ENCODE results near the gene MED13L. TPM values are rescaled to one million over a fixed set of nuclear protein-coding genes. Genes with fewer than 3 reads are reported as not detected.

Gene MED13L
- total RNA-seq, 4 donors from 2014 or later: 158 to 247 (median 166) TPM

DNA sequence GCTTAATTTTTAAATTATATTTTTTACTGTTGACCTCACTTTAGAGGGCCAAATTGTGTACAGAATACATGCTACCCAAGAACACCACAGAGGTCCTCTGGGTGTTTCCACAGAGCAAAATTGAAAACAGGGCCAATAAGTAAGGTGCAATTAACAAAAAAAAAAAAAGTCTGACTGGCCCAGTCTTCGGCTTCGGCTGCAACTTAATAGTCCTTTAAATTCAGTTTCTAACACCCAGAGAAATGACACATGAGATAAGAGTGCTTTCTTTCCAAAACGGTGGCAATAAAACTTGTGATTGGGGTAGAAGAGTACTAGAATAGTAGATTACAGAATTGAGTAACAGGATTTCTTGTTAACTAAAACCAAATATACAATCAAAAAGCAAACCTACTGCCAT is 81.3 kb downstream of the MED13L start:
- intact Hi-C loops (cut with DNase I; ENCODE audit: low total_unique reads): no loop called here
- TF ChIP-seq, protein P1, sequence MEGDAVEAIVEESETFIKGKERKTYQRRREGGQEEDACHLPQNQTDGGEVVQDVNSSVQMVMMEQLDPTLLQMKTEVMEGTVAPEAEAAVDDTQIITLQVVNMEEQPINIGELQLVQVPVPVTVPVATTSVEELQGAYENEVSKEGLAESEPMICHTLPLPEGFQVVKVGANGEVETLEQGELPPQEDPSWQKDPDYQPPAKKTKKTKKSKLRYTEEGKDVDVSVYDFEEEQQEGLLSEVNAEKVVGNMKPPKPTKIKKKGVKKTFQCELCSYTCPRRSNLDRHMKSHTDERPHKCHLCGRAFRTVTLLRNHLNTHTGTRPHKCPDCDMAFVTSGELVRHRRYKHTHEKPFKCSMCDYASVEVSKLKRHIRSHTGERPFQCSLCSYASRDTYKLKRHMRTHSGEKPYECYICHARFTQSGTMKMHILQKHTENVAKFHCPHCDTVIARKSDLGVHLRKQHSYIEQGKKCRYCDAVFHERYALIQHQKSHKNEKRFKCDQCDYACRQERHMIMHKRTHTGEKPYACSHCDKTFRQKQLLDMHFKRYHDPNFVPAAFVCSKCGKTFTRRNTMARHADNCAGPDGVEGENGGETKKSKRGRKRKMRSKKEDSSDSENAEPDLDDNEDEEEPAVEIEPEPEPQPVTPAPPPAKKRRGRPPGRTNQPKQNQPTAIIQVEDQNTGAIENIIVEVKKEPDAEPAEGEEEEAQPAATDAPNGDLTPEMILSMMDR (IDR thresholded peaks at IDR 0.05): no peak
- TF ChIP-seq POLR2A (IDR thresholded peaks at IDR 0.05): no peak
- no peak for DNase-seq (ENCODE audit: low spot score in 2 of 2)

DNA sequence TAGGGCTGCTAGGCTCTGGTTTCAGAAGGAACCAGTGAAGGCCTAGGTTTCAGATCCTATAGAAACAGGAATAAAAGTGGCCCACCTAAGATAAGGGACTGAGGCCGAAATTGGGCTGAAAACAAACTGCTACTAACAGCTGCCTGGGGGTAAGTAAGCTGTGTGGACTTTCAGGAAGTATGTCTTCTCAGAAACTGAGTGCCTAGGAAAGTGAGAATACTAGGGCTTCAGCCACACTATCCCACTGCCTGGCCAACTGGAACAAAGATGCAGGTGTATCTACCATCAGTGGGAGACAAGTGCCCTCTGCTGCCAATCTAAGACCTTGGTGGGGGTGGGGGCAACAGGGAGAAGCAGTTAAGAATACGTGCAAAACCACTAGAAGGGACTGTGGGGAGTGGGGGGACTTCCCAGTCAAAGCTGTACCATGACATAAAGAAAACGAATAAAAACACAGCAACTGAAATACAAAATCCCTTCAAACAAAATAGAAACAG is 82.5 kb downstream of the MED13L start:
- H3K4me3 ChIP-seq (ENCODE audit: low read depth, poor library complexity, severe bottlenecking): no peak overlapping the region
- TF ChIP-seq, protein P1 (IDR thresholded peaks at IDR 0.05): no peak
- no peak for TF ChIP-seq POLR2A (IDR thresholded peaks at IDR 0.05)
- no peak for DNase-seq (ENCODE audit: low spot score in 2 of 2)
- intact Hi-C loops (cut with DNase I; ENCODE audit: low total_unique reads): no loop called here
- WGBS, 2 donors: 78 to 84% methylated on average over 3 of the region's 3 CpGs

More for the DNA sequence above, 81.3 kb downstream of the MED13L start:
- no peak overlapping the region for H3K4me3 ChIP-seq (ENCODE audit: low read depth, poor library complexity, severe bottlenecking)
- 23 to 29% methylated on average over 3 of the region's 3 CpGs for WGBS, 2 donors

- DNase-seq (ENCODE audit: low spot score in 2 of 2): no peak
- TF ChIP-seq POLR2A (IDR thresholded peaks at IDR 0.05): no peak
- TF ChIP-seq, protein P1 (IDR thresholded peaks at IDR 0.05): no peak
- no peak overlapping the region for H3K4me3 ChIP-seq (ENCODE audit: low read depth, poor library complexity, severe bottlenecking)
- intact Hi-C loops (cut with DNase I; ENCODE audit: low total_unique reads): no loop called here
Measured at GRCh38 chr12:116189692-116190091, 87.8 kb downstream of the MED13L start.

DNA sequence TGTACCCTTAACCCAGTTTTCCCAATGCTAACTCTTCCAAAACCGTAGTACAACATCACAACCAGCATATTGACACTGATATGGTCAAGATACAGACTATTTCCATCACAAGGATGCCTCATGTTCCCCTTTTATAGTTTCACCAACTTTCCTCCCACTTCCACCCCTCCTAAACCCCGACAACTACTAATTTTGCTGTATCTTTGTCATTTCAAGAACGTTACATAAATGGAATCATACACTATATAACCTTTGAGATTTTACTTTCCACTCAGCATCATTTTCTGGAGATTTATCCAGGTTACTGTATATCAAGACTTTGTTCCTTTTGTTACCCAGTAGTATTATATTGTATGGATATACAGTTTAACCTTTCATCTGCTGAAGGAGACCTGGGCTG is 88.9 kb downstream of the MED13L start:
- TF ChIP-seq, protein P1 (IDR thresholded peaks at IDR 0.05): no peak
- TF ChIP-seq POLR2A (IDR thresholded peaks at IDR 0.05): no peak
- H3K4me3 ChIP-seq (ENCODE audit: low read depth, poor library complexity, severe bottlenecking): no peak overlapping the region
- intact Hi-C loops (cut with DNase I; ENCODE audit: low total_unique reads): no loop called here
- WGBS, 2 donors: 80% methylated on average over 3 of the region's 3 CpGs
- DNase-seq (ENCODE audit: low spot score in 2 of 2): no peak

GRCh38 chr12:116187151-116187511 is 90.4 kb downstream of the MED13L start:
- WGBS, 2 donors: 49 to 67% methylated on average over 1 of the region's 1 CpG
- DNase-seq (ENCODE audit: low spot score in 2 of 2): no peak
- intact Hi-C loops (cut with DNase I; ENCODE audit: low total_unique reads): no loop called here
- TF ChIP-seq, protein P1 (IDR thresholded peaks at IDR 0.05): no peak
- no peak for TF ChIP-seq POLR2A (IDR thresholded peaks at IDR 0.05)
- no peak overlapping the region for H3K4me3 ChIP-seq (ENCODE audit: low read depth, poor library complexity, severe bottlenecking)

DNA sequence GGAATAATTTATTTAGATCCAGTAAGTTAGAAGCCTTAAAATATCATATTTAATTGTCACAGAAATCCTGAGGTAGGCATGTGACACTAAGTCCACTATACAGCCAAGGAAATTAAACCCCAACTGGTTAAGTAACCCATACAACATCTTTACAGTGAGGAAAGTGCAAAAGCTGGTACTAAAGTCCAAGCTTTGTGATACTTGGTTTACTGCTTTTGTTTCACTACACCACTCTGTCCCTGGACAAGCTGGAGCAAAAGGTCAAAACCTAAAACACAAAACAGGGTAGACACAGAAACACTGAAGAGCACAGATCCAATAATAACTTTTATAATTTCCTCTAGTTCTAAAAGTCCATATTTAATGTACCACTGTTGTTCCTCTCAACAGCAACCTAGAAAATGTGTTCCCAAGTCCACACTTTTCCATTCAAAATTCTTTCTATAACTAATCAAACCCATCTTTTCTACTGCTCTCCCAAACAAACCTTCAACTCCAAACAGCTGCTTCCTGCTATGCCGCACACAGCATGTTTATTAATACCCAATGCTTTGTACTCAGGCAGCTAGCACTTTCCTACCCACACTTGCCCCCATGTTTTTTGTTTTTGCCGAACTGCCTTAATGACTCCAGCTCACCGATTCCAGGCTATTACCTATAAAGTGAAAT is 90.9 kb downstream of the MED13L start:
- H3K4me3 ChIP-seq (ENCODE audit: low read depth, poor library complexity, severe bottlenecking): no peak overlapping the region
- TF ChIP-seq, protein P1 (IDR thresholded peaks at IDR 0.05): no peak
- no peak for TF ChIP-seq POLR2A (IDR thresholded peaks at IDR 0.05)
- no peak for DNase-seq (ENCODE audit: low spot score in 2 of 2)
- intact Hi-C loops (cut with DNase I; ENCODE audit: low total_unique reads): no loop called here
- 40 to 61% methylated on average over 3 of the region's 3 CpGs for WGBS, 2 donors

All from lower leg skin (tissue), 4 donors.